A549 treated with RU486 at 1 μM for 4 hours (cell line): Measurements from ENCODE around the gene ISL2. TPM values are rescaled to one million over a fixed set of nuclear protein-coding genes. Genes with fewer than 3 reads are reported as not detected.

Experiments used
- total RNA-seq: library from RNA; stranded (reverse); fragments of 200-300 nt; extraction: Qiagen RNA extraction; gene quantifications from 5 replicates; pipeline ENCODE4 v1.2.3, GENCODE V29; 2022; ENCODE audit warnings: low read depth

Gene ISL2
- 2.8 to 4.7 TPM (median 4.0 TPM) in 5 replicates for total RNA-seq

GRCh38 chr15:76336254-76337058 is at the start of gene ISL2:
ISL2 (plus strand) TSS chr15:76336773; CDS start chr15:76336884, 111 bp downstream.

GRCh38 chr15:76311100-76311953 is 25.2 kb upstream of the ISL2 start, which contains the start of gene ETFA:
ETFA (minus strand) TSS chr15:76311469; CDS start chr15:76311388, 81 bp downstream.

Other genes with a start within 250 kb of the ISL2 start
- 268 to 325 TPM (median 279 TPM) in 5 replicates for gene ETFA, start 25.3 kb upstream of the ISL2 start, total RNA-seq